H9 (cell line): ENCODE data around the gene PLAU. TPM values are rescaled to one million over a fixed set of nuclear protein-coding genes. Genes with fewer than 3 reads are reported as not detected.

Source experiments
- DNase-seq: peaks from one replicate; pipeline ENCODE4 v3.0.0-alpha.2; 2017
- H2AFZ ChIP-seq: one replicate; pipeline ENCODE4 v1.6.1; 2013; ENCODE audit warnings: mild to moderate bottlenecking, low read length, control low read depth, moderate library complexity
- H2AK5ac ChIP-seq: 2 replicates; pipeline ENCODE4 v1.6.1; 2013; ENCODE audit warnings: low read length, control low read depth, mixed read lengths; ENCODE audit not compliant: insufficient read length
- H2BK120ac ChIP-seq: one replicate; pipeline ENCODE4 v1.6.1; 2013; ENCODE audit warnings: low read depth, mild to moderate bottlenecking, low read length, control low read depth, inconsistent platforms; ENCODE audit not compliant: poor library complexity, severe bottlenecking
- H2BK12ac ChIP-seq: 2 replicates; pipeline ENCODE4 v1.6.1; 2013; ENCODE audit warnings: low read length, control low read depth, mixed read lengths, low read depth; ENCODE audit not compliant: insufficient read length
- H2BK15ac ChIP-seq: 2 replicates; pipeline ENCODE4 v1.6.1; 2013; ENCODE audit warnings: low read depth, low read length, control low read depth
- H2BK20ac ChIP-seq: one replicate; pipeline ENCODE4 v1.6.1; 2013; ENCODE audit warnings: low read depth, mild to moderate bottlenecking, low read length, control low read depth, inconsistent platforms; ENCODE audit not compliant: poor library complexity, severe bottlenecking
- H2BK5ac ChIP-seq: 2 replicates; pipeline ENCODE4 v1.6.1; 2013; ENCODE audit warnings: low read length, control low read depth, mixed read lengths; ENCODE audit not compliant: insufficient read length
- H3K14ac ChIP-seq: 2 replicates; pipeline ENCODE4 v1.6.1; 2013; ENCODE audit warnings: low read length, control low read depth; ENCODE audit not compliant: insufficient read depth
- H3K18ac ChIP-seq: 2 replicates; pipeline ENCODE4 v1.6.1; 2013; ENCODE audit warnings: low read depth, mild to moderate bottlenecking, mixed read lengths, low read length, control low read depth; ENCODE audit not compliant: insufficient read length
- H3K23ac ChIP-seq: 2 replicates; pipeline ENCODE4 v1.6.1; 2013; ENCODE audit warnings: low read length, control low read depth, mixed read lengths, low read depth; ENCODE audit not compliant: insufficient read length
- H3K23me2 ChIP-seq: 2 replicates; pipeline ENCODE4 v1.6.1; 2013; ENCODE audit warnings: low read depth, mild to moderate bottlenecking, mixed read lengths, low read length, control low read depth; ENCODE audit not compliant: insufficient read length, poor library complexity, severe bottlenecking
- H3K27ac ChIP-seq: 2 replicates; pipeline ENCODE4 v1.5.1; 2013; ENCODE audit warnings: low read length, control low read depth, mixed read lengths, low read depth; ENCODE audit not compliant: insufficient read length
- H3K27me3 ChIP-seq: 2 replicates; pipeline ENCODE4 v1.6.1; 2013; ENCODE audit warnings: low read length, control low read depth, inconsistent platforms; ENCODE audit not compliant: insufficient read depth
- H3K4ac ChIP-seq: 2 replicates; pipeline ENCODE4 v1.6.1; 2013; ENCODE audit warnings: low read depth, mild to moderate bottlenecking, control low read depth, inconsistent platforms, low read length, moderate library complexity
- H3K4me1 ChIP-seq: 2 replicates; pipeline ENCODE4 v1.6.1; 2013; ENCODE audit warnings: low read length, control low read depth, inconsistent platforms; ENCODE audit not compliant: insufficient read depth
- H3K4me2 ChIP-seq: 2 replicates; pipeline ENCODE4 v1.6.1; 2013; ENCODE audit warnings: low read length, control low read depth, mixed read lengths; ENCODE audit not compliant: insufficient read length, insufficient read depth
- H3K56ac ChIP-seq: 2 replicates; pipeline ENCODE4 v1.6.1; 2013; ENCODE audit warnings: low read depth, mild to moderate bottlenecking, mixed read lengths, low read length, control low read depth; ENCODE audit not compliant: insufficient read length
- H3K79me1 ChIP-seq: 2 replicates; pipeline ENCODE4 v1.6.1; 2013; ENCODE audit warnings: low read depth, mild to moderate bottlenecking, moderate library complexity, low read length, control low read depth, inconsistent platforms; ENCODE audit not compliant: insufficient read depth, poor library complexity, severe bottlenecking
- H3K79me2 ChIP-seq: 2 replicates; pipeline ENCODE4 v1.6.1; 2013; ENCODE audit warnings: low read length, control low read depth, inconsistent platforms; ENCODE audit not compliant: insufficient read depth
- H3K9ac ChIP-seq: 2 replicates; pipeline ENCODE4 v1.6.1; 2013; ENCODE audit warnings: low read length, control low read depth, mixed read lengths; ENCODE audit not compliant: insufficient read length; ENCODE audit errors: extremely low read depth
- H3K9me3 ChIP-seq: one replicate; pipeline ENCODE4 v1.6.1; 2013; ENCODE audit warnings: low read depth, low read length, inconsistent platforms; ENCODE audit not compliant: control insufficient read depth
- H3T11ph ChIP-seq: one replicate; pipeline ENCODE4 v1.6.1; 2013; ENCODE audit warnings: mild to moderate bottlenecking, low read length, control low read depth, inconsistent platforms
- H4K20me1 ChIP-seq: one replicate; pipeline ENCODE4 v1.6.1; 2013; ENCODE audit not compliant: control insufficient read depth, insufficient read length, insufficient read depth
- H4K5ac ChIP-seq: 2 replicates; pipeline ENCODE4 v1.6.1; 2013; ENCODE audit warnings: low read depth, mild to moderate bottlenecking, mixed read lengths, low read length, control low read depth; ENCODE audit not compliant: insufficient read length
- H4K8ac ChIP-seq: replicated peaks from 2 replicates; pipeline ENCODE4 v1.6.1; 2013; ENCODE audit warnings: low read length, control low read depth, mixed read lengths, low read depth; ENCODE audit not compliant: insufficient read length
- H4K91ac ChIP-seq: 2 replicates; pipeline ENCODE4 v1.6.1; 2013; ENCODE audit warnings: low read depth, mild to moderate bottlenecking, moderate library complexity, mixed read lengths, low read length, control low read depth; ENCODE audit not compliant: insufficient read length
- H3K27ac Mint-ChIP-seq, 3 experiments: 2 replicates in 2 of 3; 3 replicates in 1 of 3; pipeline ENCODE4 v1.8.0; 2020 to 2021; ENCODE audit warnings: mixed read lengths in 3 of 3, mild to moderate bottlenecking in 1 of 3, moderate library complexity in 1 of 3
- H3K27me3 Mint-ChIP-seq: 2 replicates; pipeline ENCODE4 v1.8.0; 2021; ENCODE audit warnings: low read depth, mild to moderate bottlenecking, moderate library complexity, mixed read lengths
- H3K36me3 Mint-ChIP-seq, 3 experiments: 2 replicates in 2 of 3; 3 replicates in 1 of 3; pipeline ENCODE4 v1.8.0; 2020 to 2021; ENCODE audit warnings: low read depth in 3 of 3, mixed read lengths in 3 of 3; ENCODE audit not compliant: insufficient read depth in 1 of 3
- H3K4me1 Mint-ChIP-seq, 2 experiments: 2 replicates each; pipeline ENCODE4 v1.8.0; 2020; ENCODE audit warnings: mixed read lengths in 2 of 2
- H3K4me3 Mint-ChIP-seq, 2 experiments: 2 replicates in 1 of 2; 3 replicates in 1 of 2; pipeline ENCODE4 v1.8.0; 2020 to 2021; ENCODE audit warnings: mild to moderate bottlenecking in 2 of 2, mixed read lengths in 2 of 2, moderate library complexity in 1 of 2
- H3K9me3 Mint-ChIP-seq, 2 experiments: 2 replicates in 1 of 2; 3 replicates in 1 of 2; pipeline ENCODE4 v1.8.0; 2020; ENCODE audit warnings: mild to moderate bottlenecking in 2 of 2, mixed read lengths in 2 of 2, moderate library complexity in 1 of 2
- WGBS: extraction: QIAGEN DNeasy Blood & Tissue Kit; methylation state at CpG from one replicate; pipeline ENCODE4 v1.1.7; 2013; ENCODE audit warnings: missing lambda C conversion rate, low lambda C conversion rate, mixed read lengths; ENCODE audit not compliant: insufficient read length; ENCODE audit errors: extremely low coverage; 5-methylcytosine and 5-hydroxymethylcytosine counted together
- total RNA-seq: library from RNA; stranded (reverse); gene quantifications from 2 replicates; pipeline ENCODE4 v1.2.1, GENCODE V29; 2021
- TF ChIP-seq, protein P1 (sequence below): fragments of 200-600 bp; sonication (generic); conservative IDR thresholded peaks from 3 replicates; pipeline ENCODE4 v1.8.0; 2021; ENCODE audit warnings: antibody characterized with exemption, mild to moderate bottlenecking

Gene PLAU
- total RNA-seq, 1 experiment from 2014 or later = 15.0 TPM

DNA sequence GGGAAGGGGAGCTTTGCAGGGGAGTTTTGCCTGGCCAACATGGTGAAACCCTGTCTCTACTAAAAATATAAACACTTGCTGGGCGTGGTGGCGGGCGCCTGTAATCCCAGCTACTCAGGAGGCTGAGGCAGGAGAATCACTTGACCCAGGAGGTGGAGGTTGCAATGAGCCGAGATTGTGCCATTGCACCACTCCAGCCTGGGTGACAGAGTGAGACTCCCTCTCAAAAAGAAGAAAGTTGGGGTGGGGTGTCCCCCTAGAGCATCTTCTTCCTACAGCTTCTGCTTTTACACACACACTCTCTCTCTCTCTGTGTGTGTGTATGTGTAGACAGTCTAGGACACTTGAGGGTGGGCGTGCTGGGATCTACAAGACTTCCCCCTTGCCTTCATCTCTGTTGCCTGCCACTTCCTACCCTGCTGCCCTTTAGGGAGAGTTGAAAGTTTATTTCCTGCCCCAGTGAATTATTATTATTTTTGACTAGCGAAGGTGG, 21.7 kb downstream of the PLAU start:
- Histone ChIP-seq H3K4me1 (no peaks in the 10 kb centered on the region; the same call in 1 of the 2 replicates), H2BK15ac (no peak overlapping the region), H3K9ac (no peak overlapping the region), H4K8ac (no peak overlapping the region), H2AFZ (no peak overlapping the region), H2BK5ac (no peak overlapping the region), H3K18ac (peak overlapping the region; percentile 18), H4K20me1 (no peaks in the 10 kb centered on the region), H3K79me2 (no peaks in the 10 kb centered on the region), H3K23me2 (no peaks in the 10 kb centered on the region), H2BK120ac (no peak overlapping the region), H3K56ac (no peak overlapping the region), H3K27ac (no peak overlapping the region), H4K5ac (peak overlapping the region; percentile 85), H3K4me2 (no peak overlapping the region), H2AK5ac (no peak overlapping the region), H2BK20ac (no peak overlapping the region), H3K9me3 (no peaks in the 10 kb centered on the region), H3K14ac (no peak overlapping the region), H3T11ph (no peak overlapping the region), H3K79me1 (no peaks in the 10 kb centered on the region), H3K27me3 (no peaks in the 10 kb centered on the region), H3K4ac (no peak overlapping the region), H4K91ac (no peak overlapping the region), H3K23ac (no peak overlapping the region), H2BK12ac (no peak overlapping the region)
- no peak for DNase-seq
- Mint-ChIP-seq H3K36me3 (no peaks in the 10 kb centered on the region), H3K27ac (peak overlapping the region in 2 of 3 experiments; percentile 71 to 88; a peak in 4 of 7 replicates), H3K4me3 (no peak overlapping the region), H3K4me1 (peaks cover 20% of the 10 kb centered on the region in 2 experiments), H3K27me3 (no peaks in the 10 kb centered on the region; the same call in none of the 2 replicates), H3K9me3 (no peaks in the 10 kb centered on the region; a peak in 1 of 5 replicates)
- no CpG with 5 or more reads among the region's 6 CpGs for WGBS
- TF ChIP-seq, protein P1, sequence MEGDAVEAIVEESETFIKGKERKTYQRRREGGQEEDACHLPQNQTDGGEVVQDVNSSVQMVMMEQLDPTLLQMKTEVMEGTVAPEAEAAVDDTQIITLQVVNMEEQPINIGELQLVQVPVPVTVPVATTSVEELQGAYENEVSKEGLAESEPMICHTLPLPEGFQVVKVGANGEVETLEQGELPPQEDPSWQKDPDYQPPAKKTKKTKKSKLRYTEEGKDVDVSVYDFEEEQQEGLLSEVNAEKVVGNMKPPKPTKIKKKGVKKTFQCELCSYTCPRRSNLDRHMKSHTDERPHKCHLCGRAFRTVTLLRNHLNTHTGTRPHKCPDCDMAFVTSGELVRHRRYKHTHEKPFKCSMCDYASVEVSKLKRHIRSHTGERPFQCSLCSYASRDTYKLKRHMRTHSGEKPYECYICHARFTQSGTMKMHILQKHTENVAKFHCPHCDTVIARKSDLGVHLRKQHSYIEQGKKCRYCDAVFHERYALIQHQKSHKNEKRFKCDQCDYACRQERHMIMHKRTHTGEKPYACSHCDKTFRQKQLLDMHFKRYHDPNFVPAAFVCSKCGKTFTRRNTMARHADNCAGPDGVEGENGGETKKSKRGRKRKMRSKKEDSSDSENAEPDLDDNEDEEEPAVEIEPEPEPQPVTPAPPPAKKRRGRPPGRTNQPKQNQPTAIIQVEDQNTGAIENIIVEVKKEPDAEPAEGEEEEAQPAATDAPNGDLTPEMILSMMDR = no peak
